Muscle of arm (tissue), 12 donors: Measurements from ENCODE around the gene RANBP10. TPM values are rescaled to one million over a fixed set of nuclear protein-coding genes. Genes with fewer than 3 reads are reported as not detected.
"Not testable (repeated sequence)": the region's sequence is repeated elsewhere in the genome, so short reads cannot be mapped to it uniquely, and the experiment has no call there.

ENCODE experiments used
- DNase-seq: peaks from one replicate; pipeline ENCODE4 v3.0.0-alpha.2; 2013
- polyA plus RNA-seq, 12 donors: library from polyadenylated mRNA; unstranded; fragments of 120-200 nt; gene quantifications; one replicate each; pipeline ENCODE4 v1.2.1, GENCODE V29; 2013; ENCODE audit not compliant: insufficient read length in 12 of 12

Gene RANBP10
- polyA plus RNA-seq, 12 donors: 15.0 to 31.8 (median 21.2) TPM; not detected in 1

- no peak for DNase-seq
These were observed 25.4 kb downstream of the RANBP10 start for GRCh38 chr16:67780847-67781564.

- no peak for DNase-seq
These were observed 26.9 kb downstream of the RANBP10 start for GRCh38 chr16:67779256-67780014.

- DNase-seq: no peak
These were observed 31.1 kb downstream of the RANBP10 start for GRCh38 chr16:67775273-67775672.

- DNase-seq: no peak
These were observed 31.9 kb downstream of the RANBP10 start for GRCh38 chr16:67774457-67774853.

- no peak for DNase-seq
These were observed 32.5 kb downstream of the RANBP10 start for GRCh38 chr16:67773569-67774456.

GRCh38 chr16:67773099-67773498 is 33.3 kb downstream of the RANBP10 start:
- DNase-seq: no peak

- no peak for DNase-seq
These were observed 35.9 kb downstream of the RANBP10 start for GRCh38 chr16:67770346-67770991.

- no peak for DNase-seq
These were observed 38.4 kb downstream of the RANBP10 start for GRCh38 chr16:67767953-67768352.

- DNase-seq: no peak
These were observed 40.1 kb downstream of the RANBP10 start for GRCh38 chr16:67766291-67766690.

GRCh38 chr16:67764158-67764667 is 42.1 kb downstream of the RANBP10 start:
- no peak for DNase-seq

- no peak for DNase-seq
These were observed 43.3 kb downstream of the RANBP10 start for GRCh38 chr16:67763066-67763465.

- no peak for DNase-seq
These were observed 44.0 kb downstream of the RANBP10 start for GRCh38 chr16:67762385-67762784.

- DNase-seq: no peak
These were observed 44.4 kb downstream of the RANBP10 start for GRCh38 chr16:67761924-67762323.

GRCh38 chr16:67760956-67761230 is 45.5 kb downstream of the RANBP10 start:
- DNase-seq: no peak

- no peak for DNase-seq
These were observed 46.0 kb downstream of the RANBP10 start for GRCh38 chr16:67760206-67760955.

- no peak for DNase-seq
These were observed 47.4 kb downstream of the RANBP10 start for GRCh38 chr16:67758966-67759365.

GRCh38 chr16:67758006-67758405 is 48.4 kb downstream of the RANBP10 start:
- no peak for DNase-seq

GRCh38 chr16:67752641-67753040 is 53.7 kb downstream of the RANBP10 start:
- no peak for DNase-seq

GRCh38 chr16:67751331-67751730 is 55.0 kb downstream of the RANBP10 start:
- DNase-seq: not testable (repeated sequence)

- no peak for DNase-seq
These were observed 55.9 kb downstream of the RANBP10 start for GRCh38 chr16:67750466-67750865.
